HG03442 (cell line): Measurements from ENCODE around the gene BBS5.
"Not testable (repeated sequence)": the region's sequence is repeated elsewhere in the genome, so short reads cannot be mapped to it uniquely, and the experiment has no call there.

Experiments
- ATAC-seq: cut with Tn5 transposase; IDR thresholded peaks from one replicate; pipeline ENCODE4 v1.9.1; 2021; ENCODE audit warnings: mild to moderate bottlenecking, moderate library complexity; ENCODE audit not compliant: unreplicated experiment

BBS5 gene

GRCh38 chr2:169485650-169486138 is 6.4 kb downstream of the BBS5 start:
- no peak for ATAC-seq

GRCh38 chr2:169486487-169486886 is 7.2 kb downstream of the BBS5 start:
- ATAC-seq = no peak

DNA sequence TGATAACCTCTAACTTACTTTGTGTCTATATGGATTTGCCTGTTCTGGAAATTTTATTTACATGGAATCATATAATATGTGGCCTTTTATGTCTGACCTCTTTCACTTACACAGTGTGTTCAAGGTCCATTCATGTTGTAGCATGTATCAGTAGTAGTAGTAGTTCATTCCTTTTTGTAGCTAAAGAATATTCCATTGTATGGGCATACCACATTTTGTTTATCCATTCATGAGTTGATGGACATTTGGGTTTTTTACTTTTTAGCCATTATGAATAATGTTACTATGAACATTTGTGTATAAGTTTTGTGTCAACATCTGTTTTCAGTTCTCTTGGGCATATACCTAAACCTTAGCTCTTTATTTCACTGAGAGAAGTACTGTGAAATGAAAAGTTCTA is 11.5 kb downstream of the BBS5 start:
- no peak for ATAC-seq

GRCh38 chr2:169491378-169491777 is 12.1 kb downstream of the BBS5 start:
- ATAC-seq = no peak

DNA sequence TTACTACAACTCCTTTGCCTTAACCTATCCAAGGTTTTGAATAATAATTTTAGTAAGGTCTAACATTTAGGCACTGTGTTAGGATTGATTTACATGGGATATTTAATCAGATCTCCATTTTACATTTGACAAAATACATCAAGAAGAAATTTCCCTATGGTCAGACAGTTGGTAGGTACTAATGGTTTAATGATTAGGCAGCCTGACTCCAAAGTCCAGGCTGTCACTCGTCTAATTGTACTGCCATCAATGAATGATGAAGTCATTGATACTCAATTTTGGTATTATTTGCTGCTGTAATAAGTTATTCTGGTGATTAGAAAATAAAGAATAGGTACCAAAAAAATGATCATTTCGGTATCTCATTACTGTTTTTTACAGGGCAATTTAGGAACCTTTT is 14.1 kb downstream of the BBS5 start:
- ATAC-seq = no peak

DNA sequence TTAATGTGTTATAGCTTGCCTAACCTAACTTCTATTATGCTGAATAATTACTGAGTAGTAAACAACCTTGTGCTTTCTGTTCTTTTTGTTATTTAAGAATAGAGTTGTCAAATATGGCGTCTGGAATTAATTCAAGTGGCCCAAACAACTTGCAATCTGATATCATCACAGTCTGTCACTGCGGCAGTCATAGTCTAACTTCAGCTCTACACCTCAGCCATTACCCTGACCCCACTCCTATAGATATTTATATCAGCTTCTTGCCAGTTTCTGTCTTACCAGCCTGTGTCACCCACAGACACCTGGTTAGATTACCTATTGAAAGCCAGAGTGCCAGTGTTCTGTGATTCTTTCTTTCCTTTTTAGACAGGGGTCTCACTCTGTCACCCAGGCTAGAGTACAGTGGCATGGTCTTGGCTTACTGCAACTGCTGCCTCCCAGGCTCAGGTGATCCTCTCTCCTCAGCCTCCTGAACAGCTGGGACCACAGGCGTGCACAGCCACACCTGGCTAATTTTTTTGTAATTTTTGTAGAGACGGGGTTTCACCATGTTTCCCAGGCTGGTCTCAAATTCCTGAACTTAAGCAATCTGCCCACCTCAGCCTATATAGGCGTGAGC is 16.1 kb downstream of the BBS5 start:
- ATAC-seq = no peak

DNA sequence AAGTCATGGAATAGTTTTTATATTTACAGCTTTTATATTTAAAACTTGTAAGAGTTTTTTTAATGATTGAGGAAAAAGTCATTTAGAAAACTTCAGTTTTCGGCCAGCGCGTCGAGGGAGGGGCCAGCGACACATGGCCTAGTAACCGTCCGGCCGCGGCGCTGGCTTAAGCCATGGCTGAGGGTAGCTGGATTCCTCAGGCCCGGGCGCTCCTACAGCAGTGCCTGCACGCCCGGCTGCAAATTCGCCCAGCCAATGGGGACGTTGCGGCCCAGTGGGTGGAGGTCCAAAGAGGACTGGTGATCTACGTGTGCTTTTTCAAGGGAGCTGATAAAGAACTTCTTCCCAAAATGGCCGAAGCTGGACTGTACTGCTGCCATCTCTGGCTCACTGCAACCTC is 25.4 kb downstream of the BBS5 start:
- no peak for ATAC-seq

- no peak for ATAC-seq
Measured at GRCh38 chr2:169507698-169508097, 28.4 kb downstream of the BBS5 start.

GRCh38 chr2:169509298-169509885 is 30.1 kb downstream of the BBS5 start, which contains the start of gene KLHL41:
Gene KLHL41 (plus strand): TSS chr2:169509702. CDS start chr2:169509779, 77 bp downstream.
- ATAC-seq = no peak

DNA sequence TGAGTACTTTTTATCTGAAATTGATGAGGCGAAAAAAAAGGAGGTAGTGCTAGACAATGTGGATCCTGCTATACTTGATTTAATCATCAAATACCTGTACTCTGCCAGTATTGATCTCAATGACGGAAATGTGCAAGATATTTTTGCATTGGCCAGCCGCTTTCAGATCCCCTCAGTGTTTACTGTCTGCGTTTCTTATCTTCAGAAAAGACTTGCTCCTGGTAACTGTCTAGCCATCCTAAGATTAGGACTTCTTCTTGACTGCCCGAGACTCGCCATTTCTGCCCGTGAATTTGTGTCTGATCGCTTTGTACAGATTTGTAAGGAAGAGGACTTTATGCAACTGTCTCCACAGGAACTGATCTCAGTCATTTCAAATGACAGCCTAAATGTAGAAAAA is 30.7 kb downstream of the BBS5 start:
- ATAC-seq = no peak

GRCh38 chr2:169510496-169510895 is 31.2 kb downstream of the BBS5 start:
- no peak for ATAC-seq

DNA sequence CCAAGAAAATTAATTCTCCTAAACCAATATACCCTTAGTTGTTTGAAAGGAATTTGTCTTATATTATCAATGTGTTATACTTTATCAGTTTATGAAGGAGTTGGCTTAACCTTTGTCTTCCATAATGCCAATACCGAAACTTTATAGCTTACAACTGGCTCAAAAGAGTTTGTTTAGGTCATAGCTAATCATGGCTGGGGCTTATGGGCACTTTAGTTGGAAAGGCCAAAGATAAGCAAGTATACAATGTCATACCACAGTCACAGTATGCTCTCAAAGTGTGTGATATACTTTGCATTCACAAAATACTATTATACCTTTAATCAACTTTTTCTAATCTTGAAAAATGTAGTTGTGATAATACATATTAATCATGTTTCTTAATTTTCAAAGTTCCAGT is 32.5 kb downstream of the BBS5 start:
- ATAC-seq = no peak

DNA sequence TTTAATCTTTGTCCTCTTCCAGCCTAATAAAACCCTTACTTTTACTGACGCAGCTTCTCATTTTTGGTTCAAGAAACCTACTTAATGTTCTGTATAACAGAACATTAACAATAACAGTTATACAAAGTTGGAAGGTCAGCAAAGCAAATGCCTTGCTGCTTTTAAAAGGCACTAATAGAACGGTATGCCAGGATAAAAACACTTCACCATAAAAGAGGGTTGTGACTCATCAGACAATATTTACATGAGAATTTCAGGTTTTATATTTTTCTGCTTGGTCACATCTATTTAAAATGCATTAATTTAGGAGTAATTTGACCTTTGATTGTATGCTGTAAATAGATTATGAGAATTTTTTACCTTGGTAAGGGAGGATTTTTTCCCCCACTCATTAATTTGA is 33.2 kb downstream of the BBS5 start:
- no peak for ATAC-seq

- no peak for ATAC-seq
Measured at GRCh38 chr2:169513094-169513493, 33.8 kb downstream of the BBS5 start.

DNA sequence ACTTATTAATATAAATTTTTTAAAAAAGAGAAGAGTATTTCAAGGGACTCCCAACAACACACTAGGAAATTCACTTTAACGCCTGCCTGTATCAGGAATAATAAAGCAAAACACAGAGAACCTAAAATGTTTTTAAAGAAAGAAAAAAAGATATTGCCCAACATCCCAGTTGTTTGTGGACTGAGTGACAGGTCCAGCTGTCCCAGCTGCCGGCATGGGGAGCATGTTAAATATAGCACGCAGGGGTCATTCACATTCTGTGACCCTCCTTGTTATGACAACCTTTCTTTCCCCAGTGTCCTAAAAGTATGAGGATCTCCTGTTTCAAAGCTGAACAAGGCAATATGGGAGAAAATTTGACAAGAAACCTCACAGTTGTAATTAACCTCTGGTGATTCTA is 34.6 kb downstream of the BBS5 start:
- ATAC-seq = no peak

DNA sequence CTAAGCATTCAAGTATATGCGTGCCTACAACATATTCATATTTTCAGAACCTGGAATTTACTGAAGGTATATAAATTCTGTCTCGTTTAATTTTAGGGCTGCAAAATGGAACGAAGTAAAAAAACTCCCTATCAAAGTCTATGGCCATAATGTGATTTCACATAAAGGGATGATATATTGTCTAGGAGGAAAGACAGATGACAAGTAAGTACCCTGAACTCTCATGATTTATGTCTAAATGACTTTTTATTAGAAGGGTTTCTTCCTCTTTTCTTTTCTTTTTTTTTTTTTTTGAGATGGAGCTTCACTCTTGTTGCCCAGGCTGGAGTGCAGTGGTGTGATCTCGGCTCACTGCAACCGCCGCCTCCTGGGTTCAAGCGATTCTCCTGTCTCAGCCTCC is 35.5 kb downstream of the BBS5 start:
- not testable (repeated sequence) for ATAC-seq

GRCh38 chr2:169516488-169516995 is 37.2 kb downstream of the BBS5 start:
- not testable (repeated sequence) for ATAC-seq

GRCh38 chr2:169520896-169521295 is 41.6 kb downstream of the BBS5 start:
- ATAC-seq = no peak

DNA sequence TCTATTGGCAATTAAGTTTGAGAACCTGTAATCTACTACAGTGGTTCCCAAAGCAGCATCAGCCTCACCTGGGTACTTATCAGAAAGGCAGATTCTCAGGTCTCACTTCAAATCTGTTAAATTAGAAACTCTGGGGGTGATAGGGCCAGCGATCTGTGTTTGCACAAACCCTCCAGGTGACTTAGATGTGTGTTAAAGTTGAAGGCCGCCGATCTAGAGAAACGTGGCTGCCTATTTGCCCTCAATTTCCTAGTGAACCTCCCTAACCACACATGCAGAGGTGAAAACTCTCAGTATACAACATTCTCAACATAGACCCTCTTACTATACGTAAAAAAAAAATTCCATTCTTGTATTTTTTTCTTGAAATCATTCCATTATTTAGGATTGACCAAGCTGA is 44.4 kb downstream of the BBS5 start:
- no peak for ATAC-seq

DNA sequence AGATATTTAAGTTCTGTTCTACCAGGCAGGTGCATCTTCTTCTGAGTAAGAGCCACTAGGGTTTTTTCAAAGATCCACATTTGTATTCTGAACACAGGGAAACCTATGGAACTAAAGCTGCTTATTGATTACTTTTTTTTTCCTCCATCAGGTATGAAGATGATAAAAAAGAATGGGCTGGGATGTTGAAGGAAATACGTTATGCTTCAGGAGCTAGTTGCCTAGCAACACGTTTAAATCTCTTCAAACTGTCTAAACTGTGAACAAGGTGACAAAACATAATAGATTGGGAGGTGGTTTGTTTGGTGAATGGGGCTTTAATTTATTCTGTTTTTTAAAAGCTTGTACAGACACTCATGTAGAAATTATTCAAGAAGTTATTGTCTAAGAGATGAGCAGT is 46.1 kb downstream of the BBS5 start:
- no peak for ATAC-seq

- ATAC-seq = no peak
Measured at GRCh38 chr2:169526451-169526850, 47.2 kb downstream of the BBS5 start.

- peak; percentile 88 for ATAC-seq
Measured at GRCh38 chr2:169528271-169528701, 49.0 kb downstream of the BBS5 start.
